HepG2 (cell line): ENCODE data around the gene DAD1. TPM values are rescaled to one million over a fixed set of nuclear protein-coding genes. Genes with fewer than 3 reads are reported as not detected.

ENCODE experiments used
- ATF4 ChIP-seq, 2 experiments: fragments of 450-650 bp in 1 of 2; sonication (generic) in 1 of 2; formaldehyde crosslinking; IDR thresholded peaks; 2 replicates each; pipeline versions ENCODE4 v1.5.0 to v1.8.0; 2020 to 2022; ENCODE audit warnings: mild to moderate bottlenecking in 1 of 2, missing genetic modification reagents in 1 of 2
- CEBPZ ChIP-seq: IDR thresholded peaks from 2 replicates; pipeline ENCODE4 v1.6.1; 2012; ENCODE audit warnings: low read length, improper control_type of control experiment
- CENPX ChIP-seq: sonication (generic); formaldehyde crosslinking; IDR thresholded peaks from 2 replicates; pipeline ENCODE4 v1.9.0; 2021; ENCODE audit warnings: mild to moderate bottlenecking, missing genetic modification reagents, moderate library complexity
- DNMT1 ChIP-seq: sonication (generic); formaldehyde crosslinking; IDR thresholded peaks from 2 replicates; pipeline ENCODE4 v1.5.1; 2020; ENCODE audit warnings: mild to moderate bottlenecking, missing genetic modification reagents
- FOXJ3 ChIP-seq: sonication (generic); formaldehyde crosslinking; IDR thresholded peaks from 2 replicates; pipeline ENCODE4 v1.4.0; 2020; ENCODE audit warnings: missing genetic modification reagents, mild to moderate bottlenecking, borderline replicate concordance
- GMEB1 ChIP-seq: sonication (generic); formaldehyde crosslinking; IDR thresholded peaks from 2 replicates; pipeline ENCODE4 v1.5.1; 2020; ENCODE audit warnings: missing genetic modification reagents, mild to moderate bottlenecking, borderline replicate concordance
- IRF9 ChIP-seq: sonication (generic); formaldehyde crosslinking; IDR thresholded peaks from 2 replicates; pipeline ENCODE4 v1.8.0; 2022; ENCODE audit warnings: missing genetic modification reagents, mild to moderate bottlenecking, borderline replicate concordance
- MAZ ChIP-seq, 2 experiments: sonication (generic) in 1 of 2; formaldehyde crosslinking in 1 of 2; IDR thresholded peaks; 2 replicates each; pipeline versions ENCODE4 v1.5.0 to v1.6.1; 2012 to 2020; ENCODE audit warnings: low read depth in 2 of 2, mild to moderate bottlenecking in 2 of 2, borderline replicate concordance in 1 of 2, improper control_type of control experiment in 1 of 2, low read length in 1 of 2, missing genetic modification reagents in 1 of 2, moderate library complexity in 1 of 2
- SATB2 ChIP-seq: sonication (generic); formaldehyde crosslinking; IDR thresholded peaks from 2 replicates; pipeline ENCODE4 v1.5.0; 2020; ENCODE audit warnings: missing genetic modification reagents
- ZMAT5 ChIP-seq: sonication (generic); formaldehyde crosslinking; IDR thresholded peaks from 2 replicates; pipeline ENCODE4 v1.5.0; 2020; ENCODE audit warnings: mild to moderate bottlenecking, low read depth, missing genetic modification reagents, borderline replicate concordance
- ZNF383 ChIP-seq: sonication (generic); formaldehyde crosslinking; IDR thresholded peaks from 2 replicates; pipeline ENCODE4 v1.4.0; 2020; ENCODE audit warnings: missing genetic modification reagents, mild to moderate bottlenecking, borderline replicate concordance
- ZNF776 ChIP-seq: sonication (generic); formaldehyde crosslinking; IDR thresholded peaks from 2 replicates; pipeline ENCODE4 v1.4.0; 2020; ENCODE audit warnings: mild to moderate bottlenecking, missing genetic modification reagents
- polyA plus RNA-seq, 8 experiments: library from polyadenylated mRNA; depleted of rRNA in 3 of 8; stranded (reverse) in 7 of 8; unstranded in 1 of 8; fragments of >200 nt; fragmentation: Illumina TruSeq in 4 of 8; extraction: Trizol in 4 of 8; gene quantifications; 2 replicates each; pipeline versions ENCODE4 v1.2.1 to v1.2.3, GENCODE V29; 2011 to 2016; ENCODE audit warnings: low read depth in 4 of 8, missing spikeins in 1 of 8, mixed read lengths in 1 of 8; ENCODE audit not compliant: insufficient read depth in 1 of 8
- total RNA-seq, 5 experiments: library from RNA; depleted of rRNA; stranded (reverse); fragments of >200 nt; fragmentation: Illumina TruSeq; extraction: Trizol; gene quantifications; 2 replicates each; pipeline ENCODE4 v1.2.3, GENCODE V29; 2016; ENCODE audit warnings: low read depth in 1 of 5
- TF ChIP-seq, protein P1 (sequence below): sonication (generic); formaldehyde crosslinking; IDR thresholded peaks from 2 replicates; pipeline ENCODE4 v1.4.0; 2020; ENCODE audit warnings: missing genetic modification reagents, borderline replicate concordance
- TF ChIP-seq, protein P2 (sequence below): sonication (generic); formaldehyde crosslinking; IDR thresholded peaks from 2 replicates; pipeline ENCODE4 v1.4.0; 2020; ENCODE audit warnings: missing genetic modification reagents

DAD1 gene
- total and polyA plus RNA-seq, 2 of the 13 experiments (the other 11 are each of a cell fraction or from before 2014, with no cell fraction given), result 558 to 626 TPM

DNA sequence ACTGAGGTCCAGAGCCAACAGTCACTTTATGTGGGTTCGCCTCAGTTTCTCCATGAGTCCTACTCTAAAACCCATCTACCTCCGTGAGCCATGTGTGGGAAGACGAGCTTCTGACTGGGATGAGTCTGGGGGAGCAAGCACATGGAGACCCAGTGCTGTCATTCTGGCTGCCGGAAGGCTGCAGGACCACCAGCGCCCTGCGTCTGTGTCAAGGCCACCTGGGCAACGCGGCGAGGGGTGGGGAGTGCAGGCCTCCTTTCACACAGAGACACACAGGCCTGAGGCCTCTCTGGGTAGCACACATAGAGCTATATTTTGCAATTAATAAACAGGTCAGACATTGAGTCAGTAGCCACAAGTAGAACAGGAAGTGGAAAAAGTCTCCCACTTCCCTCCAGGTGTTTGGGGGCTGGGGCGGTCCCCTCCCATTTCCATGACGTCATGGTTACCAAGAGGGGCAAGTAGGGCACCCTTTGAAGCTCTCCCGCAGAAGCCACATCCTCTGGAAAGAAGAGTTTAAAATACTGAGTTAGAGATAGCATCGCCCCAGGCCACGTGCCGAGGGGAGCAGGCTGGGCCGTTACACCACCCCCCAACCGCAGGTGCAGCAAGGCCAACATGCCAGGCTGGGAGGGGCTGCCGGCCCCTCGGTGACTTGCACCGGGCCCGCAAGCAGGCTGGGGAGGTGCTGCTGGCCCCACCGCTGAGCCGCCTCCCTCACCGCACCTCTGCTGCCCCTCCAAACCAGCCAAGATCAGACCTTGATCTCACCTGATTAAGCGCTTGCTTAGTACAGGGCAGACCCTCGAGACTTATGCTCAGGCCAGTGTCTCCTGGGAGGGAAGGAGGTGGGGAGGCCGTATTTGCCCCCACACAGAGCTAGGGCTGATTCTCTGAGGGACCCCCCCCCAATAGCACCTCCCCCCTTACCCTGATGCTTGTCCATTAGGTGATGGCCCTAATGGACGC lies 32.7 kb downstream of the DAD1 start (continued):
- 0 out of 2 replicates have a peak, but pooled peaks have one; percentile 10 for TF ChIP-seq CEBPZ
- peak; percentile 52; the same call in 1 of the 2 replicates for TF ChIP-seq DNMT1
- no peak for TF ChIP-seq MAZ (IDR thresholded peaks at IDR 0.05; ENCODE audit: borderline replicate concordance, low read depth, low read length)
- no peak for TF ChIP-seq MAZ (CRISPR knock-in tag; IDR thresholded peaks at IDR 0.05; ENCODE audit: low read depth)
- TF ChIP-seq, protein P1, sequence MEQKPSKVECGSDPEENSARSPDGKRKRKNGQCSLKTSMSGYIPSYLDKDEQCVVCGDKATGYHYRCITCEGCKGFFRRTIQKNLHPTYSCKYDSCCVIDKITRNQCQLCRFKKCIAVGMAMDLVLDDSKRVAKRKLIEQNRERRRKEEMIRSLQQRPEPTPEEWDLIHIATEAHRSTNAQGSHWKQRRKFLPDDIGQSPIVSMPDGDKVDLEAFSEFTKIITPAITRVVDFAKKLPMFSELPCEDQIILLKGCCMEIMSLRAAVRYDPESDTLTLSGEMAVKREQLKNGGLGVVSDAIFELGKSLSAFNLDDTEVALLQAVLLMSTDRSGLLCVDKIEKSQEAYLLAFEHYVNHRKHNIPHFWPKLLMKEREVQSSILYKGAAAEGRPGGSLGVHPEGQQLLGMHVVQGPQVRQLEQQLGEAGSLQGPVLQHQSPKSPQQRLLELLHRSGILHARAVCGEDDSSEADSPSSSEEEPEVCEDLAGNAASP (CRISPR knock-in tag), result no peak
- no peak for TF ChIP-seq ATF4 (CRISPR knock-in tag; IDR thresholded peaks at IDR 0.05)
- TF ChIP-seq, protein P2, sequence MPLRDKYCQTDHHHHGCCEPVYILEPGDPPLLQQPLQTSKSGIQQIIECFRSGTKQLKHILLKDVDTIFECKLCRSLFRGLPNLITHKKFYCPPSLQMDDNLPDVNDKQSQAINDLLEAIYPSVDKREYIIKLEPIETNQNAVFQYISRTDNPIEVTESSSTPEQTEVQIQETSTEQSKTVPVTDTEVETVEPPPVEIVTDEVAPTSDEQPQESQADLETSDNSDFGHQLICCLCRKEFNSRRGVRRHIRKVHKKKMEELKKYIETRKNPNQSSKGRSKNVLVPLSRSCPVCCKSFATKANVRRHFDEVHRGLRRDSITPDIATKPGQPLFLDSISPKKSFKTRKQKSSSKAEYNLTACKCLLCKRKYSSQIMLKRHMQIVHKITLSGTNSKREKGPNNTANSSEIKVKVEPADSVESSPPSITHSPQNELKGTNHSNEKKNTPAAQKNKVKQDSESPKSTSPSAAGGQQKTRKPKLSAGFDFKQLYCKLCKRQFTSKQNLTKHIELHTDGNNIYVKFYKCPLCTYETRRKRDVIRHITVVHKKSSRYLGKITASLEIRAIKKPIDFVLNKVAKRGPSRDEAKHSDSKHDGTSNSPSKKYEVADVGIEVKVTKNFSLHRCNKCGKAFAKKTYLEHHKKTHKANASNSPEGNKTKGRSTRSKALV (CRISPR knock-in tag), result no peak
- TF ChIP-seq ZNF383 (CRISPR knock-in tag), result peak; percentile 86; the same call in 1 of the 2 replicates
- peak; percentile 26; the same call in 1 of the 2 replicates for TF ChIP-seq IRF9 (CRISPR knock-in tag)
- TF ChIP-seq SATB2 (CRISPR knock-in tag), result no peak
- no peak for TF ChIP-seq GMEB1 (CRISPR knock-in tag)
- no peak for TF ChIP-seq ZMAT5 (CRISPR knock-in tag)
- no peak for TF ChIP-seq CENPX (CRISPR knock-in tag)
- TF ChIP-seq FOXJ3 (CRISPR knock-in tag), result no peak
- peak; percentile 66; the same call in 1 of the 2 replicates for TF ChIP-seq ZNF776 (CRISPR knock-in tag)
